Natural killer cell (primary cell): Measurements from ENCODE around the gene SERTAD1. TPM values are rescaled to one million over a fixed set of nuclear protein-coding genes. Genes with fewer than 3 reads are reported as not detected.

ENCODE experiments used
- ATAC-seq, 3 donors: fragments of 150-1000 bp in 2 of 3; fragments of 200-7000 bp in 1 of 3; cut with Tn5 transposase; 1 replicate in 1 of 3; 2 replicates in 2 of 3; pipeline ENCODE4 v1.10.0; 2021; ENCODE audit warnings: mild to moderate bottlenecking in 2 of 3, moderate library complexity in 2 of 3
- DNase-seq, 2 donors: peaks; one replicate each; pipeline versions ENCODE4 v3.0.0 to v3.0.0-alpha.2; 2013 to 2021; ENCODE audit warnings: mixed read lengths in 1 of 2
- H3K27ac ChIP-seq: one replicate; pipeline ENCODE4 v1.5.1; 2013; ENCODE audit warnings: mild to moderate bottlenecking, low read length
- H3K27me3 ChIP-seq: one replicate; pipeline ENCODE4 v1.6.1; 2013; ENCODE audit warnings: low read length; ENCODE audit not compliant: control insufficient read depth, insufficient read depth
- H3K36me3 ChIP-seq: one replicate; pipeline ENCODE4 v1.6.1; 2013; ENCODE audit warnings: low read length; ENCODE audit not compliant: control insufficient read depth, insufficient read depth
- H3K4me1 ChIP-seq: one replicate; pipeline ENCODE4 v1.6.1; 2013; ENCODE audit warnings: low read length; ENCODE audit not compliant: control insufficient read depth, insufficient read depth
- H3K4me3 ChIP-seq: one replicate; pipeline ENCODE4 v1.5.1; 2013; ENCODE audit warnings: low read length
- H3K9me3 ChIP-seq: one replicate; pipeline ENCODE4 v1.6.1; 2013; ENCODE audit warnings: low read length; ENCODE audit not compliant: control insufficient read depth, insufficient read depth
- H3K27ac Mint-ChIP-seq, 2 donors: one replicate each; pipeline ENCODE4 v1.8.0; 2022; ENCODE audit warnings: mild to moderate bottlenecking in 2 of 2, mixed read lengths in 2 of 2, moderate library complexity in 1 of 2
- H3K27me3 Mint-ChIP-seq, 2 donors: one replicate each; pipeline ENCODE4 v1.8.0; 2022; ENCODE audit warnings: low read depth in 2 of 2, mixed read lengths in 2 of 2
- H3K36me3 Mint-ChIP-seq: one replicate; pipeline ENCODE4 v1.8.0; 2022; ENCODE audit warnings: mixed read lengths
- H3K4me1 Mint-ChIP-seq, 2 donors: one replicate each; pipeline ENCODE4 v1.8.0; 2022; ENCODE audit warnings: mixed read lengths in 2 of 2
- H3K4me3 Mint-ChIP-seq: one replicate; pipeline ENCODE4 v1.8.0; 2022; ENCODE audit warnings: mild to moderate bottlenecking, moderate library complexity, mixed read lengths
- H3K9me3 Mint-ChIP-seq, 2 donors: one replicate each; pipeline ENCODE4 v1.8.0; 2022; ENCODE audit warnings: mixed read lengths in 2 of 2
- WGBS: methylation state at CpG from one replicate; pipeline ENCODE4 v1.1.7; 2013; ENCODE audit warnings: missing lambda C conversion rate; ENCODE audit not compliant: insufficient coverage; 5-methylcytosine and 5-hydroxymethylcytosine counted together
- intact Hi-C: fragments of 100-400 bp; cut with micrococcal nuclease; formaldehyde crosslinking; loops from one replicate; pipeline ENCODE4 v1.14.2; 2022
- total RNA-seq, 4 donors: library from RNA; stranded (reverse); fragments of 120-200 nt in 1 of 4; gene quantifications; one replicate each; pipeline versions ENCODE4 v1.2.3 to v1.2.4, GENCODE V29; 2013 to 2022
- TF ChIP-seq, protein P1 (sequence below): fragments of 200-600 bp; IDR thresholded peaks from one replicate; pipeline ENCODE4 v1.8.0; 2022; ENCODE audit warnings: antibody characterized with exemption

The SERTAD1 gene
- total RNA-seq, 3 donors from 2014 or later (not counting 1 experiment from before 2014, with no cell fraction given): 31.2 to 53.5 (median 38.7) TPM

GRCh38 chr19:40397568-40397906, 28.3 kb downstream of the SERTAD1 start:
- 96% methylated on average over 22 of the region's 22 CpGs for WGBS
- Histone ChIP-seq H3K36me3 (no peaks in the 10 kb centered on the region), H3K4me3 (no peak overlapping the region), H3K27me3 (no peaks in the 10 kb centered on the region), H3K27ac (no peak overlapping the region), H3K4me1 (peaks cover 11% of the 10 kb centered on the region), H3K9me3 (no peaks in the 10 kb centered on the region)
- Mint-ChIP-seq H3K27me3 (no peaks in the 10 kb centered on the region), H3K9me3 (no peaks in the 10 kb centered on the region), H3K4me3 (no peak overlapping the region), H3K36me3 (no peaks in the 10 kb centered on the region), H3K4me1 (peaks cover 0 to 5% of the 10 kb centered on the region in 2 donors), H3K27ac (no peak overlapping the region)
- DNase-seq: no peak
- TF ChIP-seq, protein P1, sequence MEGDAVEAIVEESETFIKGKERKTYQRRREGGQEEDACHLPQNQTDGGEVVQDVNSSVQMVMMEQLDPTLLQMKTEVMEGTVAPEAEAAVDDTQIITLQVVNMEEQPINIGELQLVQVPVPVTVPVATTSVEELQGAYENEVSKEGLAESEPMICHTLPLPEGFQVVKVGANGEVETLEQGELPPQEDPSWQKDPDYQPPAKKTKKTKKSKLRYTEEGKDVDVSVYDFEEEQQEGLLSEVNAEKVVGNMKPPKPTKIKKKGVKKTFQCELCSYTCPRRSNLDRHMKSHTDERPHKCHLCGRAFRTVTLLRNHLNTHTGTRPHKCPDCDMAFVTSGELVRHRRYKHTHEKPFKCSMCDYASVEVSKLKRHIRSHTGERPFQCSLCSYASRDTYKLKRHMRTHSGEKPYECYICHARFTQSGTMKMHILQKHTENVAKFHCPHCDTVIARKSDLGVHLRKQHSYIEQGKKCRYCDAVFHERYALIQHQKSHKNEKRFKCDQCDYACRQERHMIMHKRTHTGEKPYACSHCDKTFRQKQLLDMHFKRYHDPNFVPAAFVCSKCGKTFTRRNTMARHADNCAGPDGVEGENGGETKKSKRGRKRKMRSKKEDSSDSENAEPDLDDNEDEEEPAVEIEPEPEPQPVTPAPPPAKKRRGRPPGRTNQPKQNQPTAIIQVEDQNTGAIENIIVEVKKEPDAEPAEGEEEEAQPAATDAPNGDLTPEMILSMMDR: no peak
- intact Hi-C loops: no loop called here
- no peak for ATAC-seq

DNA sequence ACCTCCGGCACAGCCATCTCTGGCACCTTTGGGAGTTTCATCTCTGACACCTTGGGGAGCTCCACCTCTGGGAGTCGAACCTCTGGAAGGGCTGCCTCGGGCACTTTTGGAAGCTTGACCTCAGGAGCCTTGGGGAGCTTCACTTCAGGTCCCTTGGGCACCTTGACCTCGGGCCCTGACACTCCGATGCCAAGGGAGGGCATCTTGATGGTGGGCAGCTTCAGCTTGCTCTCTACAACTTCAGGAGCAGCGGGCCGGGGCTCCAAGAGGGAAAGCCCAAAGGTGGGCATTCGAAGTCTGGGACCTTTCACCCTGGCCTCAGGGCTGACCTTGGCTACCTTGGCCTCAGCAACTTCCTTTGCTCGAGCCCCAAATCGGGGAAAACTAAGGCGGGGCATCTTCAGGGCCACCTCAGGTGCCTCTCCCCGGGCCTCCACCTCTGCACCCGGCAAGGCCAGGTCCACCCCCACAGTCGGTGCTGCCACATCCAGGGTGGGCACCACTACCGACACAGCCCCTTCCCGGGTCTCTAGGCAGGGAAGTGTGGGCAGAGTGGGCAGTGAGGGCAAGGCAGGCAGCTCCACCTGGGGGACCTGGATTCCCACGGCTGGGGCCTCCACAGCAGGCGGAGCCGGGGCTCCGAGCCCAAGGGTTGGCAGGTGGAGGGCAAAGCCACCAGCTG, 28.8 kb downstream of the SERTAD1 start:
- no peak overlapping the region for H3K27ac ChIP-seq
- no peak overlapping the region for H3K4me3 ChIP-seq
- Mint-ChIP-seq H3K9me3 (no peaks in the 10 kb centered on the region), H3K4me1 (peaks cover 0 to 5% of the 10 kb centered on the region in 2 donors), H3K27ac (no peak overlapping the region), H3K27me3 (no peaks in the 10 kb centered on the region), H3K4me3 (no peak overlapping the region), H3K36me3 (no peaks in the 10 kb centered on the region)
- H3K27me3 ChIP-seq: no peaks in the 10 kb centered on the region
- DNase-seq: no peak
- intact Hi-C loops: no loop called here
- H3K4me1 ChIP-seq: peaks cover 11% of the 10 kb centered on the region
- no peaks in the 10 kb centered on the region for H3K9me3 ChIP-seq
- ATAC-seq: no peak
- H3K36me3 ChIP-seq: no peaks in the 10 kb centered on the region
- TF ChIP-seq, protein P1: no peak
- WGBS: 91% methylated on average over 20 of the region's 20 CpGs

DNA sequence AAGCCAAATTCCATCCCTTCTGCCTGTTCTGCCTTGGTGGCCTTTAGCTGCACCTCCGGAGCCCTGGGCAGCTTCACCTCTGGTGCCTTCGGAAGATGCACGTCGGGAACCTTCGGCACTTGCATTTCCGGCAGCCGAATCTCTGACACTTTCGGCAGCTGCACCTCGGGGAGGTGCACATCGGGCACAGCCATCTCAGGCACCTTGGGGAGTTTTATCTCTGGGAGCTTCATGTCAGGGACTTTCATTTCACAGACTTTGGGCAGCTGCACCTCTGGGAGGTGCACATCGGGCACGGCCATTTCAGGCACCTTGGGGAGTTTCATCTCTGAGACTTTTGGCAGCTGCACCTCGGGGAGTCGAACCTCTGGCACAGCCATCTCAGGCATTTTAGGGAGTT, 29.8 kb downstream of the SERTAD1 start:
- Mint-ChIP-seq H3K4me3 (no peak overlapping the region), H3K27me3 (no peaks in the 10 kb centered on the region), H3K36me3 (no peaks in the 10 kb centered on the region), H3K4me1 (peaks cover 0 to 5% of the 10 kb centered on the region in 2 donors), H3K9me3 (no peaks in the 10 kb centered on the region), H3K27ac (no peak overlapping the region)
- Histone ChIP-seq H3K4me1 (peaks cover 11% of the 10 kb centered on the region), H3K27me3 (no peaks in the 10 kb centered on the region), H3K9me3 (no peaks in the 10 kb centered on the region), H3K27ac (no peak overlapping the region), H3K36me3 (no peaks in the 10 kb centered on the region), H3K4me3 (no peak overlapping the region)
- WGBS: 92% methylated on average over 14 of the region's 14 CpGs
- TF ChIP-seq, protein P1: no peak
- ATAC-seq (no peak), DNase-seq (no peak)
- intact Hi-C loops: no loop called here

DNA sequence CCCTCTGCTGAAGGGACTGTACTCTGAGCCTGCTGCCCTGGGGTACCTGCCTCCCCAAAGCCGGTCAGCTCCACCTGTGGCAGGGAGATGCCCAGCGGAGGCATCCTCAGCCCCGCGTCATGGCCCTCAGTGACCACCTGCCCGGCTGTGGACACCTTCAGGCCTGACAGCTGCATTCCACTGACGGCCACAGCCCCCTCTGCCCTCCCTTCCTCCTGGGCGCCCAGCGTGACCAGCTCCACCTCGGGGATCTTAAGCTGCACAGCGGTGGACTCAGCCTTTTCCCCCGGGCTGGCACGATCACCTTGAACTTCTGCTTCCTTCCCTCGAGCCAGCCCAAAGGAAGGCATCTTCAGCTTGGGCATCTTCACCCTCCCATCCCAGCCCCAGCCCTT, 31.0 kb downstream of the SERTAD1 start:
- Histone ChIP-seq H3K9me3 (no peaks in the 10 kb centered on the region), H3K27me3 (no peaks in the 10 kb centered on the region), H3K27ac (no peak overlapping the region), H3K4me1 (peaks cover 11% of the 10 kb centered on the region), H3K36me3 (no peaks in the 10 kb centered on the region), H3K4me3 (no peak overlapping the region)
- H3K27ac Mint-ChIP-seq: no peak overlapping the region
- WGBS: 81% methylated on average over 13 of the region's 13 CpGs
- no peaks in the 10 kb centered on the region for H3K27me3 Mint-ChIP-seq
- no peak overlapping the region for H3K4me3 Mint-ChIP-seq
- DNase-seq (no peak), ATAC-seq (no peak)
- no peaks in the 10 kb centered on the region for H3K36me3 Mint-ChIP-seq
- no peaks in the 10 kb centered on the region for H3K9me3 Mint-ChIP-seq
- intact Hi-C loops: no loop called here
- H3K4me1 Mint-ChIP-seq: peaks cover 0 to 5% of the 10 kb centered on the region in 2 donors
- TF ChIP-seq, protein P1: no peak
